GM19397 (cell line): Measurements from ENCODE around the gene LANCL2.

Source experiments
- ATAC-seq: cut with Tn5 transposase; IDR thresholded peaks from one replicate; pipeline ENCODE4 v1.9.1; 2021; ENCODE audit warnings: mild to moderate bottlenecking, moderate library complexity; ENCODE audit not compliant: unreplicated experiment

The LANCL2 gene

GRCh38 chr7:55361560-55361959, 3.6 kb upstream of the LANCL2 start:
- no peak for ATAC-seq

DNA sequence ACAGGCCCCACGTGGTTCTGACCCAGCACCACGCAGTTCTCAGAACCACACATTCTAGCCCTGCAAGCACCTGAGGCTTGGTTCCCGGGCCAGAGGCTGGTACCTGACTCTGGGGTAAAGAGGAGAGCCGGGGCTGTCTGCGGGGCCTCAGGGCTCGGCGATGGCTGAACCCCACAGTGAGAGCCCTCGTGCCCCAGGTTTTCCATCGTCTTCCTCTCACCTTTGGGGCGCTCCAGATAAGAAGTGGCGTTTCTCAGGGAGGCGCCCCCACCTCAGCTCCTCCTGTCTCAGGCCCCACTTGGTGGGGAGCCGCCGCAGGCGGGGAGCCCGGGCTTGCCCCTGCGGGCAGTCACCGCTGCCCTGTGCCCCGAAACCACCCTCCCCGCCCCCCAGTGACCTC, 2.2 kb upstream of the LANCL2 start:
- ATAC-seq, result no peak

DNA sequence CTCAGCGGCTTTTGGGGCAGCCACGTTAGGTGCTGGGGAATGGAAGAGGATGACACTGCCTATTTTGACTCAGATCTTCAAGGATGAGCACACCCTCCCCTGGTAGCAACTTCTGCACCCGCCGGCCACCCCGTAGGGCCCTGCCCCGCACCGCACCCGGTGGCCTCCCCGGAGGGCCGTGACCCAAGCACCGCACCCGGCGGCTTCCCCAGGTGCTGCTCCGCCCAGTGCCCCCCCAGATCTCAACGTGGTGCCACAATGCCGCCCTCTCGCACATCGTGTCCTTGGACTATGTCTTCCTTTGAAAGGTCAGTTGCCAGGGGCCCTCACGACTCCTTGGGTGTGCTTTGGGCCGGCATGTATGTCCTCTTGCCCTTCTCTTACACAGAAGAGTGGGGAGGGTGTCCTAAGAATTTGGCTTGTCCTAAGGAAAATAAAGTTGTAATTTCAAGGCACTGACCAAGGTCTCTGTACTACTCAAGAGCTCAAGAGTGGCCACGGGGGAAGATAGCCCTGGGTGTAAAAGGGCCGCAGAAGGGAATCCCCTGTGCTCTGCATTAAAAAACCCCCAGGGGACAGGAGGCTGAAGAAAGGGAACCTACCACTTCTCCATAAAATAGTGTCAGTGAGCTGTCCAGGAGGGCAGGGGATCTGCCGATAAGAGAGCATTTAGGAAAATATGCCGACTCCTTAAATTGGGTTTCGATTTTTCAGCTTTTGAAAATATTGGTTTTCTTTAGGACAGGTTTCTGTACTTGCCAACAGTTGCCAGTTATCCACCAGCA, 1.6 kb upstream of the LANCL2 start:
- ATAC-seq, result no peak

- ATAC-seq, result peak; percentile 82
Measured at GRCh38 chr7:55365675-55366460, 731 bp downstream of the LANCL2 start.

DNA sequence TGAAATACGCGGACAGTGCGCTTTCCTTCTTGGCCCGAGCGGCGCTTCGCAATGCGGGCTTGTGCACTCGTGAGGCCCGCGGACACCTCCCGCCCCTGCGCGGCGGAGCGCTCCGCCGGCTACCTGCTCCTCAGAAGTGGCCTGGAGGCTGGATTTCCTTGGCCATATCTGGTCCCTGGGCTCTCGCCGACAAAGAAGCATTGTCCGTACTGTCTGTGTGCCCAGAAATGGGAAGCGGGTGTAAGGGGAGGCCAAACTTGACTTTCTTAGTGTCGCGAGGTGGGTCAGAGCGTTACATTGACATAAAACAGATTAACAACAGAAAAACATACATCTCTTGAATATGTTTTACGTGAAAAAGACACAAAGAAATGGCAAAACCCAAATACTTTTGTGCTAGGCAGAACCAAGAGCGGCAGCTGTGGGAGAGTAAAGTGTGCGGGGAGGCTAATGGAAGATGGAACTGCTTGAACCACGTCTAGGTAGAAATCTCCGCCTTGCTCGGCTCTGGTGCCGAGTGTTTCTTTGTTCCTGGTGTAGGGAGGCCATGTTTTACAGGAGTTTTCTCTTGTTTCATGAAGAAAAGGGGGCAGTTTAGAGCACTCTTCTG, 1.4 kb downstream of the LANCL2 start:
- peak; percentile 15 for ATAC-seq

GRCh38 chr7:55367283-55367840, 2.2 kb downstream of the LANCL2 start:
- no peak for ATAC-seq

DNA sequence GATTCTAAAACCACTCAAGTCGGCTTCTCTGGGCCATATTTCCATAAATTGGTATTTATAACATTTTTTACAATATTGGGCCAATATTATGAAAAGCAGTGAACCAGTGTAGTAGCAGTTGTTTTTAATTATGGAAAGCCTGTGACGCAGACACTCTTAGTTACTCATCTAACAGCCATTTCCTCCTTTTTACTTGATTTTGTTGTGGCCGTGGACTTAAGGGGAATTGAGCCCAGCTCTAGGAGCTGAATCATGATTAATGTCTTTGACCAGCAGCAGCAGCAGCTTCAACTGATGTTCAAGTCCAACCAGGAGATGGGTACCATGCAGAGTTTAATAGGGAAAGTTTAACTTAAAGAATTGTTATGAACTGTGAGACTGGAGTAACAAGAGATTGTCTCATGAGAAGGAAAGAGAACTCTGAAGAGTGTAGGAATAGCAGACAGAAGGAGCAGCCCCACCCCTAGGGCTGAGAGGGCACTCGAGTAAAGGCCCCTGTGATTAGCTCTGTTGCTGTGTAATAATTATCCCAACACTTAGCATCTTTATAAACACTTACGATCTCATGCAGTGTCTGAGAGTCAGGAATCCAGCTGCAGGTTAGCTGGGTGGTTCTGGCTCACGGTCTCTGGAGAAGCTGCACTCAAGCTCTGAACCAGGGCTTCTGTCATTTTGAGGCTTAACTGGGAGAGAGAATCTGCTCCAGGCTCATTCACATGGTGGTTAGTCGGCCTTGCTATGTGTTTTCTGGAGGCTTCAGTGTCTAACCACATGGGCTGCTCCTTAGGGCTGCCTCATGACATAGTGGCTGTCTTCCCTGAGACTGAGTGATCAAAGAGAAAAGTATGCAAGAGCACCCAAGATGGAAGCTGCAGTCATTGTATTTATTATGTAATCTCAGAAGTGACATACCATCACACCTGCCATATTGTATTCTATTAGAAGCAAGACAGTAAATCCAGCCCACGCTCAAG, 4.6 kb downstream of the LANCL2 start:
- no peak for ATAC-seq

DNA sequence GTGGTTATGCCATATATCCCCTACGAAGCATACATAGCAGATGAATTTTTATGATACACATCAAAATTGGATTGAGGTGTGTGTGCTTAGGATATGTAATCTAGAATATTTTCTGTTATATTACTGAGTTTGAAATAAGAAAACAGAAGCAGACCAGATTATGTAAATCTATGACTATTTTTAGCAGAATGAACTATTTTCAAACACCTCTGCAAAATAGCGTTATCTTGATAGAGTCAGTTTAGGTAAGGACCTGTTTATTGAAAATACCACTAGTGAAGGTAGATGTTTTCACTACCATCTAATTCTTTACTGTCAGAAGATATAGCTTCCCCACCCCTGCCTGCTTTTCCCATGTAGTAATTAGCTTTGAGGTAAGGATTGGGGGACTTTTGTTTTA, 9.1 kb downstream of the LANCL2 start:
- ATAC-seq, result no peak

GRCh38 chr7:55375237-55375636, 10.1 kb downstream of the LANCL2 start:
- no peak for ATAC-seq

GRCh38 chr7:55377162-55377817, 12.2 kb downstream of the LANCL2 start:
- no peak for ATAC-seq

DNA sequence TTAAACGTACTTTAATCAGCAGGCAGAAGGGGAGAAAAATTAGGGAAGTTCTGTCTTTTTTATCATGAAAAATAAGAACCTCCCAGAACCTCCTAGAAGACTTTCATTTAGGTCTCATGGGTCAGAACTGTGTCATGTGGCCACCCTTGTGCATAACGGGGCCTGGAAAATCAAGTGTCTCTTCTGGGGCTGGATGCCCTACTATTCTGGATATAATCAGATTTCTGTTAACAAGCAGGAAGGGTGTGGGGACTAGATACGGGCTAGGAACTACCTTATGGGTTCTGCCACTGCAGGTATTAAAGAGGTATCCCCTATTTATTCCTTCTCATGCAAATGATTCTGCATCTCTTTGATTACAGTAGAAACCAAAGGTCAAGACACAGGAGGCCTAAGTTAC, 14.1 kb downstream of the LANCL2 start:
- no peak for ATAC-seq

- ATAC-seq, result no peak
Measured at GRCh38 chr7:55381189-55381588, 16.1 kb downstream of the LANCL2 start.

- no peak for ATAC-seq
Measured at GRCh38 chr7:55381696-55382095, 16.6 kb downstream of the LANCL2 start.

DNA sequence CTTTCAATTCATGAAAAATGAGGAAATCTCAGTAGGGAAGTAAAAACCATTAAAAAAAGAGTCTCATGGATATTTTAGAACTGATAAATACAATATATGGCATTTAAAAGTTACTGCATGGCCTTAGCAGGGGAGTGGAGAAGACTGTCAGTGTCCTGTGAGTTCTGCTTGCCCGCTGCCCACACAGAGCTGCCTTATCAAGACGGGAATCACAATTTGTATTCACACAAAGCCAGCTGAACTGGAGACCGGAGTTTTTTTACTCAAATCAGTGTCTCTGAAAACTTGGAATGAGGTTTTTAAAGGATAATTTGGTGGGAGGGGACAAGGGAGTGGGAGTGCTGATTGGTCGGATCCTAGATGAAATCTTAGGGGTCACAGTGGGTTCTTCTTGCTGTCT, 17.1 kb downstream of the LANCL2 start:
- ATAC-seq, result no peak

DNA sequence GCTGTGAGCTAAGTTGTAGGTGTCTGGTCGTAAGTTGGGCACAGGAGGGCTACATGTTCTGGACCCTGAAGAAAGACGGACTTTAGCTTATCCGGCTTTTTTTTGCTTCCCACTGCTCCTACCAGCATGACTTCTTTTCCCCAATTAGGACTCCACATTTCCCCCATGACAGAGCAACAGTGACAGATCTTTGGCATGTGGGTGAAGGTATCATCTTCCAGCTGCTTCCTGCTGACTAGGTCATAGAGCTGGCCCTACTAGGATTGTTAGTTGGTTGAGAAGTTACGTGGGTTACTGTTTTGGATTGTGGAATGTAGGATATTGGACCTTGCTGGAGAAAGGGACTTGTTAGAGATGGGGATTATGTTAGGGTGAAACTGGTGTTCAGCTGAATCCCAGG, 21.4 kb downstream of the LANCL2 start:
- no peak for ATAC-seq

DNA sequence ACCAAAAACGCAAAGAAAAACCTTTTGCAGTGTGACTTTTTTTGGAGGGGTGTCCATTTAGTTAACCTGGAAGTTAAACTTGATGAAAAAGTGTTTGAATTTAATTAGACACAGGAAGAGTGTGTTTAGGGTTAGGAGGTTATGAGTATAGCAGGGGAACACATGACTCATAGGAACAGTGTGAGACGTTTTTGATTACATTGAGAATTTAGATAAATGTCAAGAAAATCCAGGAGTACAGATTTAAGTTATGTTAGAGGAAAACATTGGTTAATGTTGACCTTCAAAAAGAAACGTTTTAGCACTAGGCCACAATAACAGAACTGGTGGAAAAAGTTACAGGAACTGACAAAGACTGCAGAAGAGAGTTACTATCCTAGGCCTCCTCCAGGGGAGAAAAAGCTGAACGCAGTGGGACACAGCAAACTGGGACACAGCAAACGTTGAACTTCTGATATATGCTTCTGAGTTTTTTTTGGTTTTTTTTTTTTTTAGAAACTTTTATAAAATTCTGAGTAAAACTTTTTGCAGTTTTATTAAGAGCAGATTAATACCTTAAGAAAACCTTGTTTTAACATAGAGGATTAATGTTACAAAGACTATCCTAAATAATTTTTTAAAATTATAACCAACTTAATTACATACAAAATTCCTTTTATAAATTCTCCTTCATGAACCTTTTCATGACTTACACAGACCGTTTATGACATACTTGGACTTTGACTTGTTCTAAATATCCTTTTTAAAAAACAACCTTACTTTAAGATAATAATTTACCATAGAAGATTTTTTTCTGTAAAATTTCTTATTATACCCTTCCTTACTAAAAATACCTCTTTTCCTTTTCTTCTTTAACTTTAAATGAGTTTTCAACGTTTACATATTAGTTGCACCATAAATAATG, 22.2 kb downstream of the LANCL2 start:
- ATAC-seq, result no peak

DNA sequence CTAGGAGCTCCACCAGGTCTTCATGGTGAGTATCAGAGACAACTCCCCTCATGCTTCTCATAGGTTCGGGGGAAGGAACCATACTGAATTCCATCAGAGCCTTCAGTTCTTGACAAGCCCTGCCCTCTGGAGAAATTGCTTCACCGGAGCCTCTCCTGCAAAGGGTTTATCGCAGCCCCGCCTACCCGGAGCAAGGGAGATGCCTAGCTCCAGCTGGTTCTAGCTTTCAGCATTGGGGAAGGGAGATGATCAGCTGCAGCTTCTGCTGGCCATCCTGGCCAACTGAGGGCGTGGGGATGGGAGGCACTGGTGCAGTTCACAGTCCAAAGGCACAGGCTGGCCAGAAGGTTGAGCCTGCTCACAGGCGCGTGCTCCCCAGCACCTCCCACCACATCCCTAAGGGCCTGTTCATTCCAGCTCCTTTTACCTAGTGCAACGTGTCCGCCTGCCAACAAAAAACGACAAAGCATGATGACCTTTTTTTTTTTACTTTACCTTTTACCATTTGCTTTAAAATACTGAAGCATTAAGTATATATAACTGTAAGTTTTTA, 31.2 kb downstream of the LANCL2 start:
- no peak for ATAC-seq

DNA sequence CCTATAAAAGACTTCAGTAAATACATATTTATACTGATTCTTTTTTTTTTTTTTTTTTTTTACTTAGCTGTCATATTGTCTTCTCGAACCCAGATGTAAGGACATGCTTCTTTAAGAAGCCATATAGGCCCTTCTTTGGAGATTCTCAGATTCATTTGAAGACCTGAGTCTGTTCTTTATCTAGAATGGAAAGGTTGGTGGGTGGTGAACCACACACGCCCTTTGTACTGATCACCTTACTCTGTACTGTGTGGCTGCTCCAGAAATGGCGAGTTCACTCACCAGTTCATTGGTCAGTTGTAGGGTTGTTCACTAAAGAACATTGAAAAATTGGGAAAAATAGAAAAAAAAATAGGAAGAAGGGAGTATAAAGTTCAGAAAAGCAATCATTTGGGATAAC, 32.5 kb downstream of the LANCL2 start:
- ATAC-seq, result no peak

- ATAC-seq, result no peak
Measured at GRCh38 chr7:55400191-55400590, 35.1 kb downstream of the LANCL2 start.
